Skin epidermis (tissue), 12 donors: ENCODE results near the gene TNRC18.

Source experiments
- H3K27ac ChIP-seq, 21 experiments: fragments of 200-600 bp; sonication (generic) in 11 of 21; one replicate each; pipeline ENCODE4 v1.5.0; 2020; ENCODE audit warnings: mild to moderate bottlenecking in 3 of 21, inconsistent platforms in 2 of 21, moderate library complexity in 2 of 21
- H3K4me3 ChIP-seq, 7 experiments: fragments of 200-600 bp; sonication (generic) in 2 of 7; one replicate each; pipeline ENCODE4 v1.5.0; 2020; ENCODE audit warnings: inconsistent platforms in 2 of 7, mild to moderate bottlenecking in 2 of 7, moderate library complexity in 1 of 7

Gene TNRC18

GRCh38 chr7:5414916-5415315 is 8.7 kb downstream of the TNRC18 start:
- Histone ChIP-seq H3K27ac (no peak overlapping the region), H3K4me3 (no peak overlapping the region)

- Histone ChIP-seq H3K4me3 (no peak overlapping the region), H3K27ac (peak overlapping the region in 9 of 21 experiments; percentile 1 to 74 (median 50))
These were observed 10.2 kb downstream of the TNRC18 start for GRCh38 chr7:5413449-5413786.

- H3K27ac ChIP-seq = no peak overlapping the region
- H3K4me3 ChIP-seq = no peak overlapping the region
These were observed 14.9 kb downstream of the TNRC18 start for GRCh38 chr7:5408777-5409176.

GRCh38 chr7:5406957-5407945 is 16.4 kb downstream of the TNRC18 start:
- Histone ChIP-seq H3K4me3 (no peak overlapping the region), H3K27ac (peak overlapping the region in 3 of 21 experiments; percentile 2 to 49 (median 10))

- Histone ChIP-seq H3K4me3 (no peak overlapping the region), H3K27ac (no peak overlapping the region)
These were observed 19.2 kb downstream of the TNRC18 start for GRCh38 chr7:5404421-5404826.

- Histone ChIP-seq H3K4me3 (no peak overlapping the region), H3K27ac (no peak overlapping the region)
These were observed 20.2 kb downstream of the TNRC18 start for GRCh38 chr7:5403442-5403841.

- H3K27ac ChIP-seq = peak overlapping the region in 20 of 21 experiments; percentile 16 to 97 (median 90)
- H3K4me3 ChIP-seq = peak overlapping the region in 1 of 7 experiments; percentile 51
These were observed 25.9 kb downstream of the TNRC18 start for GRCh38 chr7:5397736-5398135.

- H3K4me3 ChIP-seq = peak overlapping the region; percentile 33 to 52 (median 42)
- H3K27ac ChIP-seq = peak overlapping the region; percentile 65 to 97 (median 90)
These were observed 26.5 kb downstream of the TNRC18 start for GRCh38 chr7:5396999-5397663.

GRCh38 chr7:5396542-5396941 is 27.1 kb downstream of the TNRC18 start:
- H3K27ac ChIP-seq = peak overlapping the region; percentile 65 to 97 (median 90)
- H3K4me3 ChIP-seq = peak overlapping the region; percentile 33 to 52 (median 42)

- no peak overlapping the region for H3K4me3 ChIP-seq
- H3K27ac ChIP-seq = peak overlapping the region in 10 of 21 experiments; percentile 3 to 93 (median 40)
These were observed 28.4 kb downstream of the TNRC18 start for GRCh38 chr7:5395246-5395645.

GRCh38 chr7:5394264-5395105 is 29.1 kb downstream of the TNRC18 start:
- Histone ChIP-seq H3K4me3 (no peak overlapping the region), H3K27ac (peak overlapping the region in 7 of 21 experiments; percentile 3 to 93 (median 54))

GRCh38 chr7:5393748-5394147 is 29.9 kb downstream of the TNRC18 start:
- H3K4me3 ChIP-seq = no peak overlapping the region
- H3K27ac ChIP-seq = no peak overlapping the region

- Histone ChIP-seq H3K27ac (no peak overlapping the region), H3K4me3 (no peak overlapping the region)
These were observed 30.3 kb downstream of the TNRC18 start for GRCh38 chr7:5393328-5393727.

- peak overlapping the region in 1 of 21 experiments; percentile 21 for H3K27ac ChIP-seq
- H3K4me3 ChIP-seq = no peak overlapping the region
These were observed 32.7 kb downstream of the TNRC18 start for GRCh38 chr7:5390918-5391317.

GRCh38 chr7:5388905-5389433 is 34.7 kb downstream of the TNRC18 start:
- Histone ChIP-seq H3K27ac (no peak overlapping the region), H3K4me3 (no peak overlapping the region)

GRCh38 chr7:5388273-5388901 is 35.2 kb downstream of the TNRC18 start:
- Histone ChIP-seq H3K4me3 (no peak overlapping the region), H3K27ac (no peak overlapping the region)

- Histone ChIP-seq H3K4me3 (no peak overlapping the region), H3K27ac (no peak overlapping the region)
These were observed 35.9 kb downstream of the TNRC18 start for GRCh38 chr7:5387711-5388245.

GRCh38 chr7:5384618-5385017 is 39.0 kb downstream of the TNRC18 start:
- Histone ChIP-seq H3K4me3 (no peak overlapping the region), H3K27ac (peak overlapping the region in 2 of 21 experiments; percentile 41 to 49)
